CD4-positive, alpha-beta T cell treated with Interferon gamma for 1 hour (primary cell): ENCODE data around the gene GLIS1.

Experiments
- DNase-seq: peaks from one replicate; pipeline ENCODE4 v3.0.0-alpha.2; 2020

The GLIS1 gene

DNA sequence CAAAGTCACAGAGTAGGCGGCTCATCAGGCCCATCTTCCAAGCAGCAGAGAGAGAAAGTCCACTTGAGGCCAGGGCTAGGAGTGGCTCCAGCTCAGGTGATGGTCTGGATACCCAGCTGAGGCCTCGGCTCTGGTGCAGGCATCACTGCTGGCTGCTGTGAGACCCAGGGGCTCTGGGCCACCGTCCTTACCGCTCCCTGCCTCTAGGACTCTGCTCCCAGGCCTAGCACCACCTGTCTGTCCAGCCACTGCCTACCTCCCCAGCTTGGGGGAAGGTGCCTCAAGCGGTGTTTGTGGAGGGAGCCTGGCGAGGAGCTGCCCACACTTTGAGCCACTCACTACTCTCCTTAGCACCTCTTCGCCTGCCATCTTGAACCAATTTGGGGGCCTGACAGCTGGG lies 221.9 kb downstream of the GLIS1 start:
- DNase-seq = no peak

DNA sequence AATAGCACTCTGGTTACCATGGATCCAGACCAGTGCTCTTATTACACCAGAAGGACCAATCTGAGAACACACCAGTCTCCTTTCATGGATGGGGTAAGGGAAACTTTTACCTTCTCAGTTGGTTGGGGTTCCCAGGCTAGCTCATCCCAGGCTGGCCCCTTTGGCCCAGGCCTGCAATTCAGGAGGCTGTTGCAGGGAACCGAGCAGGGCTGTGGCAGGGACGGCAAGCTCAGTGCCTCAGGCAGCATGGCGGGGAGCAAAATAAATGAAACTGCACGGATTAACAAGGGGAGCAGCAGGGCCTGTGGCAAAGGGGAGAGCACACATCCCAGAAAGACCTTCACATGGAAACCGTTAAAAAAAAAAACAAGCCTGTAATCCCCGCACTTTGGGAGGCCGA lies 222.8 kb downstream of the GLIS1 start:
- no peak for DNase-seq

- no peak for DNase-seq
These were observed 224.5 kb downstream of the GLIS1 start for GRCh38 chr1:53514436-53514835.

DNA sequence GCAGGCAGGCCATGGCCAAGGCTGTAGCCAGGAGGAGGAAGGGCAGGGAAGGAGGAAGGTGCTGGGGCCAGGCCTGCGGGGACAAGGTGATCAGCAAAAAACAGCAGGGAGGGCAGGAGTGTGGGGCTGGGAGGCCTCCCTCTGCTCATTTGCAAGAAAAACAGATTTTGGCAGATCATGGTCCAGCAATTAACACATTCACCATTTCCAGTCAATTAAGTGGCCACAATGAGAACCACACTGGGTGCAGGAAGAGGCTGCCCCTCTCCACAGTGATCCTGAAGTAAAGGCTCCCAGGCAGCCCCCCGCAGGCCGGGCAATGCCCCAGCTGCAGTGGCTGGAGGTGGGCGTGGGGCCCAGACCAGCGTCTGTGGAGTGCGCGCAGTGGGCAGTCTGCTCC lies 225.1 kb downstream of the GLIS1 start:
- DNase-seq = no peak

GRCh38 chr1:53512807-53513755 lies 225.9 kb downstream of the GLIS1 start:
- DNase-seq = no peak

GRCh38 chr1:53511933-53512806 lies 226.8 kb downstream of the GLIS1 start:
- DNase-seq = no peak

DNA sequence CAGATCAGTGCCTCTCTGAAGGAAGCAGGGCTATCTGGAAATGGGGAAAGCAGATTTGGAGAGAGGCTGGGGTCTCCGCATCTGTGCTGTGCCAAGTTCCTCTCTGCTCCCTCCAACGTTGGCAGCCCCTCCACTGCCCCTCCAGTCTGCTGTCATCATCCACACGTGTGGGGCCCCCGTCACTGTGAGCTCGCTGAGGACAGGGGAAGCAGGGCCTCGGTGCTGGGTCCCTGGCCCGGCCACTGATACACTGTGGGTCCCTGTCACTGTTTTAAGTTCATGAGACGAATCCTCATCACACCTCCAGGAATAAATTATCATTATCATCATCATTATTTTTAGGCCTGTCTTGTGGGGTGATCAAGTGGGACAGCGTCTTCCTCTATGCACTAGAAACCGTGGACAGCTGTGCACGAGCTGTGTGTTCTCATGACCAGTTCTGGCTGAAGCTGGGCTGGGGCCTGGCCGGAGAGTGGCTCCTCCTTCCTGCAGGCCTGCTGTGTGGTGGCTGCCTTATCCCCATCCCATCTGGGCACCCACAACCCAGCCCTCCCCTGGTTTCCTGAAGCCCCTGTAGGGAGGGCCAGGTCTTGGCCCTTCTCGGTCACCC lies 227.5 kb downstream of the GLIS1 start:
- DNase-seq = no peak

- no peak for DNase-seq
These were observed 228.7 kb downstream of the GLIS1 start for GRCh38 chr1:53510215-53510614.

- DNase-seq = no peak
These were observed 229.2 kb downstream of the GLIS1 start for GRCh38 chr1:53509775-53510174.

- DNase-seq = no peak
These were observed 229.8 kb downstream of the GLIS1 start for GRCh38 chr1:53508991-53509666.

GRCh38 chr1:53508056-53508990 lies 230.6 kb downstream of the GLIS1 start:
- no peak for DNase-seq

DNA sequence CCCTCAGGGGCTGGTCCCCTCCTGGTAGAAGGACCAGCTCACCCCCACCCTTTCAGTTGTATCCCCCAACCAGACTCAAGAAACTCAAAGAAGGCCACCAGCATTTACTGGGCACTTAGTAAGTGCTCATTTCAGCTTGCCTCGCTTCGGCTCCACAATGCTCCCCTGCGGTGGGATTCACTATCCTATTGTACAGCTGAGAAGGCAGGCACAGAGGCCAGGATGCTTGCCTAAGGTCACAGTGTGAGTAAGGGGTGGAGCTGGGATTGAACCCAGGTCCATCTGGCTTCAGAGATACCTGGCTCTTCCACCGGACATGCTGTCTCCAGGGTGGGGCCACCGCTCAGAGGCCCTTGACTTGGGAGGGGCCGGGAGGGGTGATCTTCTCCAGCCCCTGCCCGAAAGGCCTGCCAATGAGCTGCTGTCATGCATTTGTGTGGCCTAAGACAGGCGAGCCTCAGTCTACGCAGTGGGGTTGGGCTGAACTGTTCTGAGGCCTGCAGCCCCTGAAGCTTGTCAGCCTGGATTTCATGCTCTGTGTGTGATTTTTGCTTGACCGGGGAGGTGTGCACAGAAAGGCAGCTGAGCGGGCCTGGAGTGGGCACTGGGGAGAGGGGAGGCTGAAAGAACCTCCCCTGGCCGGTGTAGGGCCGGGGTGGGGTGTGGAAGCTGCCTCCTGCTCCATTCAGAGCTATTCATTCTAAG lies 231.7 kb downstream of the GLIS1 start:
- DNase-seq = no peak

GRCh38 chr1:53506355-53507050 lies 232.5 kb downstream of the GLIS1 start:
- no peak for DNase-seq

DNA sequence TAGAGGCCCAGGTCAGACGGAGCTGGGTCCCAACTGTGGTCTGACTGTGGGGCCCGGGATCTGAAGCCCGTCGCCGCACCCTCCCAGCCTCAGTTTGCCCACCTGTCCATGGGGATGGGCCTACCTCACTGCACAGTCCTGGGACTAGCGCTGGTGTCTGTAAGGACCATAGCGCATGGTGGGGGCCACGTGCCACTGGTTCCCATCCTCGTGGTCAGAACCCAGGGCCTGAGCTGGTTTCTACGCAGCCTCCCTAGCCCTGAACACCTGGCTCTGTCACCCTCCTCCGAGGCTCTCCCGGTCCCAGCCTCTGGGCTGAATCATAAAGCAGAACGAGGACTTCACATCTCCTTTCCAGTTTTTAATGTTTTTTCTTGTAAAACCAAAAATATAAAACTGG lies 233.1 kb downstream of the GLIS1 start:
- no peak for DNase-seq

DNA sequence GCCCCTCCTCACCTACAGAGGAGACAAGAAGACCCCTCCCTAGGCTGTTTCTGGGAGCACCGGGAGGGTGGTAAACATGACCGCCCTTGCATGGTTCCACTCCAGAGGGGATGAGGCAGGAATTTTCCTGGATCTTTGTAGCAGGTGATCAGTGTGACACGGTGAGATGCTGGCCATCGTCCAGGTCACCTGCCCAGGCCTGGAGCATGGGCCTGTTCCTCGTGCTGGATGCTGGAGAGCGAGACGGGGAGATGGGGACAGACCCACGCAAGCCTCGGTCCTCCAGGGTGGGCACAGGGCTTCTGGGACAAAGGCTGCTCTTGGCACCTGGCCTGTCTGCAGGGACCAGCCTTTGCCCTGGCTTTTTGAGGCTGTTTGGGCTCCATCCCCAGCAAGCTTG lies 233.6 kb downstream of the GLIS1 start:
- no peak for DNase-seq

DNA sequence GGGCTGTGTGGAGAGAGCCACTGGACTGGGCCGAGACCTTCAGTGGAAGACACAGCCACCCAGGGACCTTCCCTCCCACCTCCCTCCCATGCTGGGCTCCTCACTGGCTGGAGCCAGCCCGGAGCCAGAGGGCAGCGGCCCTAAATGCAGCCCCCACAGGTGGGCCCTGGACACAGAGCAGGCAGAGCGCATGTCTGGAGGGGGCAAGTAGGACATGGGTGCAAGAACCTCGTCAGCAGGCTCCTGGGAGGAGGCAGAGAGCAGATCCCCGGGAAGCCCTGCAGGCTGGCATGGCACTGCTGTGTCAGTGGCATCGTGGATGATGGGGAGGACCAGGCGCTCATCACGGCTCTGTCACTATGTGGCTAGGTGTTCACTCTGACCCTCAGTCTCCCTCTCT lies 234.1 kb downstream of the GLIS1 start:
- DNase-seq = no peak

DNA sequence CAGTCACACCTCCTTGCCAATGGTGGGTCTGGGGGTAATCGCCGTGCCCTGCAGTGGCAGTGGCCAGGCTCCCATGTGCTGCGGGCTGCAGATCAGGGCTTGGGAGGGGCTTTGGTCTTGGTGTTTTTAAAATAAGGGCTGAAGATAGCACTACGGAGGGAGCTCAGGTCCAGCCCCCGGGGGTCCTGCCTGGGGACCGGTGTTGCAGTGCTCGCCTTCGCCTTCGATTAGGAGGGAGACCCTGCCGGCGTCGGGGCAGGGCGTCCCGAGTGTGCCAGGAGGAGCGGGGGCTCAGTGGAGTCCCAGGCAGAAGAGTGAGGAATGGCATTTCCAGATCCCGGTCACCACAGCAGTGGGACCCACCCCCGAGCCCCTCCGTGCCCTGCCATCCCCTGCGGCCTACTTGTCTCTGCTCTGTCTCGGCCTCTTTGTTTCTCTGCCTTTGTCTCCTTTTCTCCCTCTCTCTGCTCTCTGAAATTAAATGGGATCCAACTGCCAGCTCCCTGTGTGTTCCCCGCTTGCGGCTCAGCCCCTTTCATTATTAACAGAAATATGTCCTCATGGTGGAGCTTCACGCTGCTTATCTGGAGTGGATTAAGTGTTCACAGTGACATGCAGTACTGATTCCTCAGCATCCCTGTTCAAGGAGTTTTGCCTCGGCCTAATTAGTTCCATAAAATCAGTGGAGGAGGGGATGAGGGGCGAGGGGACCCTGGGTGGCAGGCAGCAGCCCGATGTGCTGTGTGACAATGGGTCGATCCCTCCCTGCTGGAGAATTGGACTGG lies 235.3 kb downstream of the GLIS1 start:
- no peak for DNase-seq

- no peak for DNase-seq
These were observed 236.1 kb downstream of the GLIS1 start for GRCh38 chr1:53502641-53503432.
